CD4-positive, alpha-beta T cell treated with Interleukin-15 for 1 hour (primary cell): ENCODE measurements around the gene CWC27.

Experiments used
- DNase-seq: peaks from one replicate; pipeline ENCODE4 v3.0.0-alpha.2; 2020

Gene CWC27

GRCh38 chr5:65010841-65011240 is 242.1 kb downstream of the CWC27 start:
- DNase-seq: no peak

GRCh38 chr5:65012301-65012892 is 243.7 kb downstream of the CWC27 start:
- no peak for DNase-seq

GRCh38 chr5:65013166-65013565 is 244.4 kb downstream of the CWC27 start:
- DNase-seq: no peak

GRCh38 chr5:65014769-65015168 is 246.0 kb downstream of the CWC27 start:
- DNase-seq: no peak

- no peak for DNase-seq
These were observed 247.0 kb downstream of the CWC27 start for GRCh38 chr5:65015767-65016166.

- no peak for DNase-seq
These were observed 248.9 kb downstream of the CWC27 start for GRCh38 chr5:65017636-65018035.

GRCh38 chr5:65018763-65019162 is 250.0 kb downstream of the CWC27 start:
- no peak for DNase-seq

- no peak for DNase-seq
These were observed 251.8 kb downstream of the CWC27 start for GRCh38 chr5:65020492-65020891.

GRCh38 chr5:65021527-65022226 is 252.9 kb downstream of the CWC27 start:
- no peak for DNase-seq

GRCh38 chr5:65022932-65023331 is 254.2 kb downstream of the CWC27 start:
- DNase-seq: no peak

GRCh38 chr5:65024681-65025080 is 256.0 kb downstream of the CWC27 start:
- DNase-seq: no peak

- no peak for DNase-seq
These were observed 258.3 kb downstream of the CWC27 start for GRCh38 chr5:65026816-65027548.

- DNase-seq: no peak
These were observed 260.4 kb downstream of the CWC27 start for GRCh38 chr5:65029178-65029577.

GRCh38 chr5:65030056-65030455 is 261.3 kb downstream of the CWC27 start:
- no peak for DNase-seq

GRCh38 chr5:65032250-65032649 is 263.5 kb downstream of the CWC27 start:
- DNase-seq: no peak

GRCh38 chr5:65034029-65034812 is 265.5 kb downstream of the CWC27 start:
- no peak for DNase-seq

- DNase-seq: no peak
These were observed 266.1 kb downstream of the CWC27 start for GRCh38 chr5:65034813-65035209.

GRCh38 chr5:65035211-65036206 is 266.8 kb downstream of the CWC27 start:
- peak; percentile 86 for DNase-seq

GRCh38 chr5:65037831-65038815 is 269.4 kb downstream of the CWC27 start:
- DNase-seq: no peak

GRCh38 chr5:65041296-65042158 is 272.8 kb downstream of the CWC27 start:
- no peak for DNase-seq
